H1 (cell line): ENCODE measurements around the gene PPBP. TPM values are rescaled to one million over a fixed set of nuclear protein-coding genes. Genes with fewer than 3 reads are reported as not detected.

Experiments used
- ASH2L ChIP-seq: fragments of 200-600, 300-600 bp; sonication (generic); IDR thresholded peaks from one replicate; pipeline ENCODE4 v1.7.1; 2017; ENCODE audit warnings: low read length
- BRCA1 ChIP-seq: IDR thresholded peaks from 2 replicates; pipeline ENCODE4 v1.6.1; 2012; ENCODE audit warnings: low read depth, low read length, improper control_type of control experiment
- CREB1 ChIP-seq: IDR thresholded peaks from 2 replicates; pipeline ENCODE4 v1.6.1; 2012; ENCODE audit warnings: inconsistent platforms
- CTCF ChIP-seq, 3 experiments: IDR thresholded peaks; 1 replicate in 2 of 3; 2 replicates in 1 of 3; pipeline versions ENCODE4 v1.5.1 to v1.6.1; 2011; ENCODE audit warnings: low read length in 3 of 3, mild to moderate bottlenecking in 3 of 3, inconsistent platforms in 2 of 3, low read depth in 1 of 3, moderate library complexity in 1 of 3; ENCODE audit not compliant: insufficient read depth in 1 of 3; ENCODE audit errors: control extremely low read depth in 1 of 3
- E2F6 ChIP-seq: IDR thresholded peaks from 2 replicates; pipeline ENCODE4 v1.6.1; 2012; ENCODE audit warnings: inconsistent platforms
- GTF2F1 ChIP-seq: IDR thresholded peaks from 2 replicates; pipeline ENCODE4 v1.6.1; 2012; ENCODE audit warnings: low read depth, low read length, improper control_type of control experiment, borderline replicate concordance
- HDAC2 ChIP-seq, 2 experiments: fragments of 300-600 bp in 1 of 2; sonication (generic) in 1 of 2; IDR thresholded peaks; 2 replicates each; pipeline ENCODE4 v1.6.1; 2011 to 2012; ENCODE audit warnings: low read depth in 2 of 2, low read length in 2 of 2, mild to moderate bottlenecking in 2 of 2, moderate library complexity in 2 of 2, borderline replicate concordance in 1 of 2, inconsistent platforms in 1 of 2
- MAX ChIP-seq: IDR thresholded peaks from 2 replicates; pipeline ENCODE4 v1.6.1; 2012; ENCODE audit warnings: inconsistent platforms
- PHF8 ChIP-seq: fragments of 200-600 bp; sonication (generic); conservative IDR thresholded peaks from 2 replicates; pipeline ENCODE4 v1.7.1; 2012; ENCODE audit warnings: low read depth, mild to moderate bottlenecking, inconsistent platforms, low read length, moderate library complexity
- POLR2A ChIP-seq, 2 experiments: IDR thresholded peaks; 1 replicate in 1 of 2; 2 replicates in 1 of 2; pipeline ENCODE4 v1.6.1; 2011; ENCODE audit warnings: low read depth in 2 of 2, low read length in 2 of 2, mild to moderate bottlenecking in 2 of 2; ENCODE audit errors: control extremely low read depth in 1 of 2
- POLR2AphosphoS5 ChIP-seq: IDR thresholded peaks from 2 replicates; pipeline ENCODE4 v1.6.1; 2011; ENCODE audit warnings: low read depth, low read length
- RAD21 ChIP-seq, 2 experiments: IDR thresholded peaks in 1 of 2; conservative IDR thresholded peaks in 1 of 2; 2 replicates each; pipeline ENCODE4 v1.6.1; 2011; ENCODE audit warnings: low read depth in 2 of 2, low read length in 2 of 2, improper control_type of control experiment in 1 of 2, inconsistent platforms in 1 of 2, mild to moderate bottlenecking in 1 of 2, moderate library complexity in 1 of 2
- RBBP5 ChIP-seq: IDR thresholded peaks from 2 replicates; pipeline ENCODE4 v1.7.1; 2012; ENCODE audit warnings: low read depth, mild to moderate bottlenecking, inconsistent platforms, low read length, moderate library complexity, borderline replicate concordance
- RFX5 ChIP-seq: IDR thresholded peaks from 2 replicates; pipeline ENCODE4 v1.6.1; 2011; ENCODE audit warnings: low read depth, low read length, improper control_type of control experiment, borderline replicate concordance
- SIRT6 ChIP-seq: IDR thresholded peaks from one replicate; pipeline ENCODE4 v1.7.1; 2012; ENCODE audit warnings: low read length, inconsistent platforms
- SP2 ChIP-seq: IDR thresholded peaks from 2 replicates; pipeline ENCODE4 v1.6.1; 2012; ENCODE audit warnings: mild to moderate bottlenecking, low read length, inconsistent platforms
- SUZ12 ChIP-seq: fragments of 200-600 bp; sonication (generic); IDR thresholded peaks from 2 replicates; pipeline ENCODE4 v1.6.1; 2012; ENCODE audit warnings: mild to moderate bottlenecking, inconsistent platforms, low read length, moderate library complexity, mixed read lengths
- TAF1 ChIP-seq: IDR thresholded peaks from 2 replicates; pipeline ENCODE4 v1.6.1; 2011; ENCODE audit warnings: mild to moderate bottlenecking, low read depth, low read length
- TAF7 ChIP-seq: optimal IDR thresholded peaks from 2 replicates; pipeline ENCODE3; 2011; ENCODE audit warnings: low read depth, mild to moderate bottlenecking, inconsistent platforms, low read length, moderate library complexity, borderline replicate concordance
- TBP ChIP-seq: IDR thresholded peaks from 2 replicates; pipeline ENCODE4 v1.6.1; 2011; ENCODE audit warnings: low read depth, low read length, improper control_type of control experiment
- polyA plus RNA-seq, 7 experiments: library from polyadenylated mRNA; depleted of rRNA in 3 of 7; stranded (reverse) in 5 of 7; unstranded in 2 of 7; fragments of >200 nt in 5 of 7; fragments of 200-250 nt in 2 of 7; gene quantifications; 1 replicate in 5 of 7; 2 replicates in 1 of 7; 4 replicates in 1 of 7; pipeline versions ENCODE4 v1.2.1 to v1.2.3, GENCODE V29; 2011 to 2013; ENCODE audit warnings: missing spikeins in 2 of 7, mixed read lengths in 2 of 7
- total RNA-seq: library from RNA; stranded (reverse); fragmentation: NEBNext Ultra II Directional; extraction: Animal tissue kit (Norgen Biotek cat#: 25700); gene quantifications from 2 replicates; pipeline ENCODE4 v1.2.1, GENCODE V29; 2021

PPBP gene
- total and polyA plus RNA-seq, 2 of the 8 experiments (the other 6 are each of a cell fraction or from before 2014, with no cell fraction given), result 0.18 to 0.43 TPM

GRCh38 chr4:73998040-73999011 is 10.3 kb upstream of the PPBP start, which contains the start of gene CXCL5 (continued):
- TF ChIP-seq CTCF (IDR thresholded peaks at IDR 0.05; ENCODE audit: control extremely low read depth in 1 of 3, insufficient read depth in 1 of 3, low read depth in 1 of 3, low read length in 3 of 3) (peak; percentile 45 to 63 (median 58)), POLR2AphosphoS5 (peak; percentile 62), GTF2F1 (peak; percentile 41; the same call in 1 of the 2 replicates), PHF8 (peak; percentile 63), RAD21 (IDR thresholded peaks at IDR 0.05 in 1 of 2, conservative IDR thresholded peaks at IDR 0.05 in 1 of 2; ENCODE audit: low read depth in 2 of 2, low read length in 2 of 2) (peak; percentile 72), POLR2A (IDR thresholded peaks at IDR 0.05; ENCODE audit: control extremely low read depth in 1 of 2, low read depth in 2 of 2, low read length in 2 of 2) (peak; percentile 3 to 8; a peak in 2 of 3 replicates), E2F6 (peak; percentile 88), SIRT6 (no peak), TAF1 (peak; percentile 67), TBP (peak; percentile 58), TAF7 (peak; percentile 16), BRCA1 (no peak), SP2 (no peak), MAX (peak; percentile 91), HDAC2 (IDR thresholded peaks at IDR 0.05; ENCODE audit: borderline replicate concordance in 1 of 2, low read depth in 2 of 2, low read length in 2 of 2) (peak; percentile 53 to 77; a peak in 2 of 4 replicates), RFX5 (no peak), CREB1 (peak; percentile 45), SUZ12 (no peak), ASH2L (peak; percentile 96), RBBP5 (peak; percentile 87; the same call in 1 of the 2 replicates)
